OCI-LY1 (cell line): ENCODE measurements around the gene DCHS1.

Source experiments
- EZH2 ChIP-seq: fragments of 200-600 bp; sonication (generic), shearing (Covaris generic); IDR thresholded peaks from 2 replicates; pipeline ENCODE4 v1.8.0; 2017; ENCODE audit warnings: borderline replicate concordance, mixed run types, mild to moderate bottlenecking, antibody characterized with exemption, low read length, moderate library complexity, mixed read lengths
- TF ChIP-seq, protein P1 (sequence below): fragments of 200-600 bp; sonication (generic), shearing (Covaris generic); IDR thresholded peaks from 2 replicates; pipeline ENCODE4 v1.5.1; 2017; ENCODE audit warnings: mild to moderate bottlenecking, antibody characterized with exemption, low read length, moderate library complexity, mixed read lengths

DNA sequence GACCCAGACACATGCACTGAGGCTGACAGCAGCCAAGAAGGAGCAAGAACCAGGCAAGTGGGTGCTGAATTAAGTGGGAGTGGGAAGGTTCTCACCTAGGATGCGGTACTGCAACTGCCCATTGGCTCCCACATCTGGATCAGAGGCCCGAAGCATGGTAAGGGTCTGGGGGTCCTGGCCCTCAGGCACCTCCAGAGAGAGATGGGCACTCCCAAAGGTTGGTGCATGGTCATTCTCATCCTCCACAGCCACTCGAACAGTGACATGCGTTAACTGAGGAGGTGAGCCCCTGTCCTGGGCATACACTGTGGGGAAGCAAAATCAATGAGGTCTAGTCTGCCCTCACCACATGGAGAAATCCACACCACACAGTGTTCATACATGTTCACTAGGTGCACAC is 27.1 kb downstream of the DCHS1 start:
- TF ChIP-seq, protein P1, sequence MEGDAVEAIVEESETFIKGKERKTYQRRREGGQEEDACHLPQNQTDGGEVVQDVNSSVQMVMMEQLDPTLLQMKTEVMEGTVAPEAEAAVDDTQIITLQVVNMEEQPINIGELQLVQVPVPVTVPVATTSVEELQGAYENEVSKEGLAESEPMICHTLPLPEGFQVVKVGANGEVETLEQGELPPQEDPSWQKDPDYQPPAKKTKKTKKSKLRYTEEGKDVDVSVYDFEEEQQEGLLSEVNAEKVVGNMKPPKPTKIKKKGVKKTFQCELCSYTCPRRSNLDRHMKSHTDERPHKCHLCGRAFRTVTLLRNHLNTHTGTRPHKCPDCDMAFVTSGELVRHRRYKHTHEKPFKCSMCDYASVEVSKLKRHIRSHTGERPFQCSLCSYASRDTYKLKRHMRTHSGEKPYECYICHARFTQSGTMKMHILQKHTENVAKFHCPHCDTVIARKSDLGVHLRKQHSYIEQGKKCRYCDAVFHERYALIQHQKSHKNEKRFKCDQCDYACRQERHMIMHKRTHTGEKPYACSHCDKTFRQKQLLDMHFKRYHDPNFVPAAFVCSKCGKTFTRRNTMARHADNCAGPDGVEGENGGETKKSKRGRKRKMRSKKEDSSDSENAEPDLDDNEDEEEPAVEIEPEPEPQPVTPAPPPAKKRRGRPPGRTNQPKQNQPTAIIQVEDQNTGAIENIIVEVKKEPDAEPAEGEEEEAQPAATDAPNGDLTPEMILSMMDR: no peak
- TF ChIP-seq EZH2: no peak
